Suprapubic skin (tissue), 4 donors: ENCODE data around the gene GPRASP2. TPM values are rescaled to one million over a fixed set of nuclear protein-coding genes. Genes with fewer than 3 reads are reported as not detected.
"Not testable (repeated sequence)": the region's sequence is repeated elsewhere in the genome, so short reads cannot be mapped to it uniquely, and the experiment has no call there.

Experiments
- DNase-seq, 2 donors: peaks; one replicate each; pipeline ENCODE4 v3.0.0-alpha.2; 2019; ENCODE audit warnings: low spot score in 2 of 2
- H3K27ac ChIP-seq: fragments of 200-600 bp; sonication (generic); one replicate; pipeline ENCODE4 v1.5.1; 2019
- H3K27me3 ChIP-seq: fragments of 200-600 bp; sonication (generic); one replicate; pipeline ENCODE4 v1.5.1; 2019
- H3K36me3 ChIP-seq: fragments of 200-600 bp; sonication (generic); one replicate; pipeline ENCODE4 v1.5.1; 2019
- H3K4me1 ChIP-seq: fragments of 200-600 bp; sonication (generic); one replicate; pipeline ENCODE4 v1.5.1; 2019
- H3K4me3 ChIP-seq: fragments of 200-600 bp; sonication (generic); one replicate; pipeline ENCODE4 v1.5.1; 2019; ENCODE audit warnings: mild to moderate bottlenecking
- H3K9me3 ChIP-seq: fragments of 200-600 bp; sonication (generic); one replicate; pipeline ENCODE4 v1.5.1; 2019
- EP300 ChIP-seq: sonication (generic); formaldehyde crosslinking; IDR thresholded peaks from one replicate; pipeline ENCODE4 v1.6.1; 2017; ENCODE audit warnings: antibody characterized with exemption
- POLR2A ChIP-seq, 2 donors: fragments of 450-650 bp; IDR thresholded peaks; one replicate each; pipeline ENCODE4 v1.6.1; 2017; ENCODE audit warnings: antibody characterized with exemption in 2 of 2, mild to moderate bottlenecking in 2 of 2, moderate library complexity in 2 of 2
- POLR2AphosphoS5 ChIP-seq, 3 donors: sonication (generic); formaldehyde crosslinking; IDR thresholded peaks; one replicate each; pipeline ENCODE4 v1.6.1; 2017; ENCODE audit warnings: antibody characterized with exemption in 3 of 3
- WGBS: methylation state at CpG from one replicate; pipeline ENCODE4 v1.1.5; 2018; 5-methylcytosine and 5-hydroxymethylcytosine counted together
- total RNA-seq, 4 donors: library from RNA; depleted of rRNA; stranded (reverse); fragments of >200 nt; gene quantifications; one replicate each; pipeline ENCODE4 v1.1.0, GENCODE V29; 2016
- TF ChIP-seq, protein P1 (sequence below), 2 donors: fragments of 200-600 bp in 1 of 2; fragments of 450-650 bp in 1 of 2; sonication (generic) in 1 of 2; IDR thresholded peaks; one replicate each; pipeline ENCODE4 v1.5.1; 2016 to 2019; ENCODE audit warnings: antibody characterized with exemption in 2 of 2, mild to moderate bottlenecking in 1 of 2, moderate library complexity in 1 of 2

GPRASP2 gene
- total RNA-seq, 4 donors from 2014 or later = 5.3 to 8.4 (median 7.4) TPM

DNA sequence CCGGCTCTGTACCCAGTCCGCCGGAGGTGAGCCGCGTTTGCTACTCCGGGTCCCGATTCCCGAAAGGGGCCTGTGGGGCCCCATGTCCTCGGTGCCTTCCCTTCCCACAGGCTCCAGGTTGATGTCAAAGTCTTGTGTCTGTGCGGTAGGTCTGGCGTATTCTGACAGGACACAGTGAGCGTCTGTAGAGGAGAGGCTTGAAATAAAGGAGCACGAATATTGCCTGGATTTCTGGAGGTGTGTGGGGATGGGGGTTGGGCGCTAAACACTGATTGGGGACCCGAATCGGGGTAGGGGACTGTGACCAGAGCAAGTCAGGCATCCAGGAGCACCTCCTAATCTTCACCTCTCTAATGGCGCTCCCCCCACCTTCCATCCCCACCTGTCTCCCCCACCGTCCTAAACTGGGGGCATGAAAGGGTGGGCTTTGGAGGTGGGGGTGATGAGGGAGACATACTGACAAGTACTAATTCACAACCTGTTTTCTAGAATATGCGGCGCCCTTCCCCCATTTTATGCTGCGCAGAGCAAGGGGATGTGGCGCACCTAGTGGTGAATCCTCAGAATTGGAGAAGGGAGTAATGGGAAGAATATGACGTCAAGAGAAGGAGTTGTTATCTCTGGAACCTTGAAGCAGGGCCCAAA, 855 bp downstream of the GPRASP2 start:
- no peaks in the 10 kb centered on the region for H3K27me3 ChIP-seq
- H3K27ac ChIP-seq = peak overlapping the region; percentile 59
- 44% methylated on average over 22 of the region's 23 CpGs for WGBS
- peaks cover 5% of the 10 kb centered on the region for H3K4me1 ChIP-seq
- H3K9me3 ChIP-seq = no peaks in the 10 kb centered on the region
- peak overlapping the region; percentile 52 for H3K4me3 ChIP-seq
- no peaks in the 10 kb centered on the region for H3K36me3 ChIP-seq
- TF ChIP-seq, protein P1, sequence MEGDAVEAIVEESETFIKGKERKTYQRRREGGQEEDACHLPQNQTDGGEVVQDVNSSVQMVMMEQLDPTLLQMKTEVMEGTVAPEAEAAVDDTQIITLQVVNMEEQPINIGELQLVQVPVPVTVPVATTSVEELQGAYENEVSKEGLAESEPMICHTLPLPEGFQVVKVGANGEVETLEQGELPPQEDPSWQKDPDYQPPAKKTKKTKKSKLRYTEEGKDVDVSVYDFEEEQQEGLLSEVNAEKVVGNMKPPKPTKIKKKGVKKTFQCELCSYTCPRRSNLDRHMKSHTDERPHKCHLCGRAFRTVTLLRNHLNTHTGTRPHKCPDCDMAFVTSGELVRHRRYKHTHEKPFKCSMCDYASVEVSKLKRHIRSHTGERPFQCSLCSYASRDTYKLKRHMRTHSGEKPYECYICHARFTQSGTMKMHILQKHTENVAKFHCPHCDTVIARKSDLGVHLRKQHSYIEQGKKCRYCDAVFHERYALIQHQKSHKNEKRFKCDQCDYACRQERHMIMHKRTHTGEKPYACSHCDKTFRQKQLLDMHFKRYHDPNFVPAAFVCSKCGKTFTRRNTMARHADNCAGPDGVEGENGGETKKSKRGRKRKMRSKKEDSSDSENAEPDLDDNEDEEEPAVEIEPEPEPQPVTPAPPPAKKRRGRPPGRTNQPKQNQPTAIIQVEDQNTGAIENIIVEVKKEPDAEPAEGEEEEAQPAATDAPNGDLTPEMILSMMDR (IDR thresholded peaks at IDR 0.05) = peak; percentile 31 to 56
- TF ChIP-seq POLR2AphosphoS5 (IDR thresholded peaks at IDR 0.05) = no peak
- DNase-seq = peak in 1 of 2 donors; percentile 60

DNA sequence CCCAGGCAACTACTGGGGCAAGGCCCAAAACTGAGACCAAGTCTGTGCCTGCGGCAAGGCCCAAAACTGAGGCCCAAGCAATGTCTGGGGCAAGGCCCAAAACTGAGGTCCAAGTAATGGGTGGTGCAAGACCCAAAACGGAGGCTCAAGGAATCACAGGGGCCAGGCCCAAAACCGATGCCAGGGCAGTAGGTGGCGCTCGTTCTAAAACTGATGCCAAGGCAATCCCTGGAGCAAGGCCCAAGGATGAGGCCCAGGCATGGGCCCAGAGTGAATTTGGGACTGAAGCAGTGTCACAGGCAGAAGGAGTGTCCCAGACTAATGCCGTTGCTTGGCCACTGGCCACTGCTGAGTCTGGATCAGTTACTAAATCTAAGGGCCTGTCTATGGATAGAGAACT, 2.7 kb downstream of the GPRASP2 start:
- Histone ChIP-seq H3K9me3 (no peaks in the 10 kb centered on the region), H3K36me3 (no peaks in the 10 kb centered on the region), H3K27me3 (no peaks in the 10 kb centered on the region), H3K4me1 (peaks cover 5% of the 10 kb centered on the region), H3K4me3 (no peak overlapping the region), H3K27ac (no peak overlapping the region)
- TF ChIP-seq EP300 = no peak
- no peak for TF ChIP-seq POLR2A (IDR thresholded peaks at IDR 0.05)
- TF ChIP-seq POLR2AphosphoS5 (IDR thresholded peaks at IDR 0.05) = no peak
- TF ChIP-seq, protein P1 (IDR thresholded peaks at IDR 0.05) = no peak
- DNase-seq = no peak
- WGBS = 73% methylated on average over 5 of the region's 6 CpGs

DNA sequence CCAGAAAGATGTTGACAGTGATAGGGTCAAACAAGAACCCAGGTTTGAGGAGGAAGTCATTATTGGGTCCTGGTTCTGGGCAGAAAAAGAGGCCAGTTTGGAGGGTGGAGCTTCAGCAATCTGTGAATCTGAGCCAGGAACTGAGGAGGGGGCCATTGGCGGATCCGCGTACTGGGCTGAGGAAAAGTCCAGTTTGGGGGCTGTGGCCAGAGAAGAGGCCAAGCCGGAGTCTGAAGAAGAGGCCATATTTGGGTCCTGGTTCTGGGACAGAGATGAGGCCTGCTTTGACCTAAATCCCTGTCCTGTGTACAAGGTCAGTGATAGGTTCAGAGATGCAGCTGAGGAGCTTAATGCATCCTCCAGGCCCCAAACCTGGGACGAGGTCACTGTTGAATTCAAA, 3.7 kb downstream of the GPRASP2 start:
- Histone ChIP-seq H3K9me3 (no peaks in the 10 kb centered on the region), H3K27ac (no peak overlapping the region), H3K4me1 (peaks cover 5% of the 10 kb centered on the region), H3K4me3 (no peak overlapping the region), H3K27me3 (no peaks in the 10 kb centered on the region), H3K36me3 (no peaks in the 10 kb centered on the region)
- no peak for DNase-seq
- whole genome bisulfite sequencing = 84% methylated on average over 5 of the region's 5 CpGs
- TF ChIP-seq EP300 (no peak), POLR2AphosphoS5 (IDR thresholded peaks at IDR 0.05) (no peak), POLR2A (IDR thresholded peaks at IDR 0.05) (no peak)
- TF ChIP-seq, protein P1 (IDR thresholded peaks at IDR 0.05) = no peak

DNA sequence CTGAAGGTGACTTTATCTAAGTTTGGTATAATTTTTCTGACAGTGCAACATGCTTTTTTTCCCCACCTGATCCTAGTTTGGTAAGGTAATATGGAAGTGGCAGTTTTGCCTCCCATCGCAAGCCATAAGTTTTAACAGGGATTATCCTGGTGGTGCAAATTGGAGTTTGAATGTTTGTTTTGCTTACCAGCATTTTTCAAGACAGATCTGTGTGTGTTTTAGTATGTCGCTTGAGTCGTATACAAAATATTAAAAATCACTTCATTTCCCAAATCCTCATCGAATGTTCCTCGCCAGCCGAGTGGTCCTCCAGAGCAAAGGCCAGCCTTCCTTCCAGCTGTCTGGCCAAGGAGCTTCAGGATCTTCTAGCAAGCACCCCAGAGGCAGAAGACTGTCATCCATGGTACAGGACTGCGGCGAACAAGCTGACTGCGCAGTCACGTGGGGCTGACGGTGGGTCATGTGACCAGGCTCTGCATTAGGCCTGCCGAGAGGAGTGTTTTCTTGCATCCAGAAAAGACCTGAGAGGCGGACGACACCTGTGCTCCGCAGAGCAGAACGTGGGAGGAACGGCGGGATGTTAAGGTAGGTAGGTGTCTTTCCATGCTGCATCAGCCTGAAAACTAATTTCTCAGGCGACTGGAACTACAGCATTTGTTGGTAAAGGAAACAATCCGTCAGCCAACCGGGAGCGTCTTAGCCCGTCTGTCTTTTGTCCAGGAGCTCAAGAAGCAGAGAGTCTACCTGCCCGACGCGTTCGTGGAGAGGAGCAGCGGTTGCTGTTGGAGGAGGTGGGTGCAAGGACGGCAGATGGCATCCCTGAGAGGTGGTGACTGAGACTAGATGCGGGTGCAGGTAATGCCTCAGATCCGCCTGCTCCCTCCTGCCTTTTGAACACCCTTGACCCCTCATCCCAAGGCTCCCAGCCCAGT, 8.3 kb downstream of the GPRASP2 start, which contains the start of gene GPRASP3:
GPRASP3 (plus strand) TSS at position 507 of the 932 bp plus-strand sequence. CDS start 28,253 bp downstream, outside the sequence.
- DNase-seq = peak; percentile 77 to 86
- Histone ChIP-seq H3K27me3 (no peaks in the 10 kb centered on the region), H3K27ac (no peak within 1 kb of the TSS), H3K4me1 (no peaks in the 10 kb centered on the region), H3K9me3 (no peaks in the 10 kb centered on the region), H3K36me3 (no peaks in the 10 kb centered on the region), H3K4me3 (peak within 1 kb of the TSS; percentile 47)
- TF ChIP-seq EP300 (no peak), POLR2AphosphoS5 (IDR thresholded peaks at IDR 0.05) (no peak), POLR2A (IDR thresholded peaks at IDR 0.05) (no peak)
- TF ChIP-seq, protein P1 (IDR thresholded peaks at IDR 0.05) = no peak
- 45% methylated on average over 29 of the region's 31 CpGs for WGBS

DNA sequence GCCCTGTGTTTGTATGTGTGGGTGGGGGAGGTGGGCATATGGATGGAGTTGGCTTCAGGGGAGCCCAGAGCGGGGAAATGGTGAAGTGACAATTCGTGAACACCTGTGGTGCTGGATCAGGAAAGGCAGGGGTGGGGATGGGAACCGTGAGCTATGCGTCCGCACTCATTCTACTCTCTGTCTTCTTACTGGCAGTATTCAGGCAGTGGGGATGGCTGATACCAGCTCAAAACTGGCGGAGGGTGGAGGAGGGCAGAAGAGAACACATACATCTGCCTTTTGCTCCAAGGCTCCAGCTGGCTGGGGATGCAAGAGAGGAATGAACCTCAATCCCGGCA, 8.9 kb downstream of the GPRASP2 start:
- H3K27ac ChIP-seq, H3K9me3 ChIP-seq, H3K27me3 ChIP-seq, DNase-seq, H3K4me1 ChIP-seq, H3K36me3 ChIP-seq: not testable (repeated sequence)
- H3K4me3 ChIP-seq = peak overlapping the region; percentile 47
- WGBS = 53% methylated on average over 6 of the region's 7 CpGs
